Measurements from ENCODE around the gene PROSER2.
"Not testable (repeated sequence)": the region's sequence is repeated elsewhere in the genome, so short reads cannot be mapped to it uniquely, and the experiment has no call there.

PROSER2 gene

DNA sequence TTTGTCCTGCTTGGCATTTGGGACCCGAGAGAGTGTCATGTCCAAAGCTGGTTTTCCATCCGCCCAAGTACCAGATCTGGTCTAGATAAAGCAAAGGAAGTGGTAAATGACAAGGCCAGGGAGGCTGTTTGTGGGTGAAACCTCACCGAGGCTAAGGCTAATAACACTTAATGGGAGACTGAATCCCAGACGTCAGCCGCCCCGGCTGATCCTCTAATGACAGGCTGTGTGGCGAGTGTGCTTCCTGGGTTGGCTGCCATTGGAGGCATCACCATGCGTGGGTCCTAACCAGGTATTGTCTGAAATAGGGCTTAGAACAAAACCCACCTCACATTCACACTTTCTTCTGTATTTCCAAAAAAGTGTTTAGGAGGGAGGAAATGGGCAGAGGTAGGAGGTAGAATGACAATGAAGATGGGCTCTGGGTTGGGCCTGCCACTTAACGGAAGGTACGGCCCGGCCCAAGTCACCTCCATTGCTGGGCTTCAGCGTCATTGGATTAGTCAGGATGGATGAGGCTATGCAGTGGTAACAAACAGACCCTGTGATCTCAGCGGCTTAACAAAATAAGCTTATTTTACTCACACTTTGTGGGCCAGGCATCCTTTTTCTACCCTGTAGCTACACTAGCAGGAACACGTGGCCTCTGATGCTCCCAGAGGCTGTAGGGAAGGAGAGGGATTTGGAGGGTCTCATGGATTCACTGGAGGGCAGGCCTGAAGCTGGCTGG, 59.7 kb downstream of the PROSER2 start:
- in situ Hi-C loops (cut with MboI; ENCODE audit: low sequenced_read_pairs): no loop called here

GRCh38 chr10:11884706-11885423, 61.7 kb downstream of the PROSER2 start:
- in situ Hi-C loops (cut with MboI; ENCODE audit: low sequenced_read_pairs): no loop called here

DNA sequence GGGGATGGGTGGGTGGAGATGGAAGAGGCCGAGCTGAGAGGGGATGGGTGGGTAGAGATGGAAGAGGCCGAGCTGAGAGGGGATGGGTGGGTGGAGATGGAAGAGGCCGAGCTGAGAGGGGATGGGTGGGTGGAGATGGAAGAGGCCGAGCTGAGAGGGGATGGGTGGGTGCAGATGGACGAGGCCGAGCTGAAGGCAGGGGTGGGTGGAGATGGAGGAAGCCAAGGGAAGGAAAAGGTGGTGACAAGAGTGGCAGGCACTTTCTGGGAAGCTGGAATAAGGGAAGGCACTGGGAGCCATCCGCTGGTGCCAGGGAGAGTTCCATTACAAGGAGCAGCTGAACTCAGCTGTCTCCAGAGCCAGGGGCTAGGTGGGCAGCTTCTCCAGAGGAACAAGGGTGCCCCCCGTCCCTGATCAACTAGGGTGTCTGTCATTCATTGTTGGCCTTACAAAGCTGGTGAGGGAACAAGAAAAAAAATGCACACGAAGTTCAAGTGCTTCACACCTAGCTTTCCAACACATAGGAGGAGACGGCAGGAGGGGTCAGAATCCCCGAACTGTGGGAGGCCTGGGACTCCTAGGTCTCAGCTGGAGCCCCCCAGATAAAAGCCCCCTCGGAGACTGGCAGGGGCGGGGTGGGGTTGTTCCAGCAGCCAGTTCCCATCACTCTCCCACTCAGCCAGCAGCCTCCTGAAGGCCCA, 62.4 kb downstream of the PROSER2 start:
- in situ Hi-C loops (cut with MboI; ENCODE audit: low sequenced_read_pairs): no loop called here

- in situ Hi-C loops (cut with MboI; ENCODE audit: low sequenced_read_pairs): no loop called here
Measured at GRCh38 chr10:11886138-11886474, 63.0 kb downstream of the PROSER2 start.

DNA sequence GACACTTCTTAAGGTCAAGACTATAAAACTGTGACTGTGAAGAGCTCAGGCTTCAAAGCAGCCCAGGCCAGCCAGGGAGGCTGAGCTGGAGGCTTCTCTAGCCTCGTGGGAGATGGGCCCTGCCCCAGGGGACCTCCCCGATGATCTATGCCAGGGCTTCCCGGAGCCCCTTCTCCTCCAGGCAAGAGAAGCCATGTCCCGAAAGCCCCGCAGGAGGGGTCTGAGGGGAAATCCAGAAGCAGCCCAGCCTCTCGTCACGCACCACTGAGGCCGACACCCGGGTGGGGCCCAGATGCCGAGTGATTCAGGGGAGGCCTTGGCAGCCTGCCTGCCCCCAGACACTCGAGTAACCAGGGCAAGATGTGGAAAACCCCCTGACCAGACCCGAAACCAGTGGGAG, 63.7 kb downstream of the PROSER2 start:
- in situ Hi-C loops (cut with MboI; ENCODE audit: low sequenced_read_pairs): no loop called here

DNA sequence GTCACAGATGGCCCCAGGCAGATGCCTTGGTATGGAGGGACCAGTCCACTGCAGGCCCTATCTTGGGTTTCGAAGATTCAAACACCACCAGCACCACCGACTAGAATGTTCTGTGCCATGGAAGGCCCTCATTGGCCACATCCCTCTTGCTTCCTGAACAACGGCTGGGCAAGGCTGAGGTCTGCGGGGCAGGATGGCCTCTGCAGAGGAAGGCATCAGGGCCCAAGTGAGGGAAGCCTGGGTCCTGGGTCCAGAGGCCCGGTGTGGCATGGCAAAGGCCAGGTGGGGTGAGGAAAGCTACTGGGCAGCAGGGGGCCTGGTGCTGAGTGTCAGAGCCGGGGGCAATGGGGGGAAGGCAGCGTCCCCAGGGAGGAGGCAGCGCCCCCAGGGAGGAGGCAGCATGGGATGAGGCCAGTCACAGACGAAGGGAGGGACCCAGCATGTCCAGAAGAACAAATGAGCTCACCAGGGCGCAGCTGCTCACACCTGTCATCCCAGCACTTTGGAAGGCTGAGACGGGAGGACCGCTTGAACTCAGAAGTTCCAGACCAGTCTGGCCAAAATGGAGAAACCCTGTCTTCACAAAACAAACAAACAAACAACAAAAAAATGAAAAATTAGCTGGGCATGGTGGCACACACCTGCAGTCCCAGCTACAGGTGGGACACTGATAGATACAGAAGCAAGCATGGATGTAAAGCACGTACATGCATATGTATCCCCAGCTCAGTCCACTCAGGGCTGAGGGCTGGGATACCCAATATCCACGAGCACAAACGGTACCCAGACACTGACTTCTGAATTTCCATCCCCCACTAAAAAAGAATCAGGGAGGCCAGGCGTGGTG, 64.4 kb downstream of the PROSER2 start:
- in situ Hi-C loops (cut with MboI; ENCODE audit: low sequenced_read_pairs): no loop called here

DNA sequence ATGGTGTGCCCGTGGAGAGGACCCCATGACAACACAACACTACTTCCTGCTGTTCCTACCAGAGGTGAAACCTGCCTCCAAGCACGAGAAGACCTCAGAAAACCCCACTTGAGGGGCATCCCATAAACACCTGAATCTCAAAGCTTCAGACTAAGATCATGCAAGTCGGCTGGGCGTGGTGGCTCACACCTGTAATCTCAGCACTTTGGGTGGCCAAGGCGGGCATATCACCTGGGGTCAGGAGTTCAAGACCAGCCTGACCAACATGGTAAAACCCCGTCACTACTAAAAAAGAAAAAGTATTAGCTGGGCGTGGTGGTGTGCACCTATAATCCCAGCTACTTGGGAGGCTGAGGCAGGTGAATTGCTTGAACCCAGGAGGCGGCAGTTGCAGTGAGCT, 66.1 kb downstream of the PROSER2 start:
- in situ Hi-C loops (cut with MboI; ENCODE audit: low sequenced_read_pairs): not testable (repeated sequence)

DNA sequence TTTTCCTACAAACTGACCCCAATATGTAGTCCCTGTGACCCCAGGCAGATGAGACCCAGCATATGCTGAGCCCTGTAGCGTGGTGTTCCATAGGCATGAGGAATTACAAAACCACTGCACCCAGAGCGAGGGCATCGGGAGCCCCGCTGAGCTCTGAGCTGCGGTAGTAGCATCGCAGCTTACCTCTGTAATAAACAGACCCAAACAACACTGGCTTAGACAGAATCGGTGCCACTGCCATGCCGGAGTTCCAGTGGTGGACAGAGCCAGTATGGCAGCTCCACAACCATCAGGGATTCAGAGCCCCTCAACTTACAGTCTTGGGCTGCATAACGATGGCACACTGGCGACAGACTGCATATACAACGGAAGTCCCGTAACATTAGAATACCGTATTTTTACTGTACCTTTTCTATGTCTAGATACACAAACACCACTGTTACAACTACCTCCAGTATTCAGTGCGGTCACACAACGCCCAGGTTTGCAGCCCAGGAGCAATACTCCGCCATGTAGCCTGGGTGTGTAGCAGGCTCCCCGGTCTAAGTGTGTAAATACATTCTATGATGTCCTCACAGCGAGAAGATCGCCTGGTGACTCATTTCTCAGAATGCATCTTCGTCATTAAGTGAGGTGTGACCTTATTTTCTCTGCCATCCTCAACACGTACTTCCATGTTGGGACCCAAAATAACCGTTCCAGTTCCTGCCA, 68.8 kb downstream of the PROSER2 start:
- in situ Hi-C loops (cut with MboI; ENCODE audit: low sequenced_read_pairs): no loop called here

DNA sequence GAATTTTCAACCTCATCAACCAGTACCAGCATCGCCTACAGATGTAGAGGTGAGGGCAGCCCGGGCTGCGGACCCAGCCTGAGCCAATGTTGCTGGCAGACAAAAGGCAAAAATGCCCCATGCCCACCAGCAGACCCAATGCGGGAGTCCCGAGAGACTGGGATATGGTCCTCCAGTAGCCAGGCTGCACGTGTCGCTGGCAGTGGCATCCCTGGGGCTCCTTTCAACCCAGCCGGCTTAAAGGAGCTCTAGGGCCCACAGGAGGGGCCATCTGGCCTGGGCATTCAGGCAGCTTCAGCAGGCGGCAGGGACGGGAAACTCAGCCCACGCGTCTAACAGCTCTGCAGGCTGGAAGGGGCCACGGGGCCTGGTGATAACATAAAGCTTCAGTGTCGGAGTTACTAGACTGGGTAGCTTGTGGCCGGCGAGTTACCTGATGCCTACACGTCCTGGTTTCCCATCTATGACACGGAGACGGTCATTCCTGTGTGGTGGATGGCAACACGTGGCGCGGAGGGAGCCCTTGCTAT, 70.7 kb downstream of the PROSER2 start:
- in situ Hi-C loops (cut with MboI; ENCODE audit: low sequenced_read_pairs): no loop called here

DNA sequence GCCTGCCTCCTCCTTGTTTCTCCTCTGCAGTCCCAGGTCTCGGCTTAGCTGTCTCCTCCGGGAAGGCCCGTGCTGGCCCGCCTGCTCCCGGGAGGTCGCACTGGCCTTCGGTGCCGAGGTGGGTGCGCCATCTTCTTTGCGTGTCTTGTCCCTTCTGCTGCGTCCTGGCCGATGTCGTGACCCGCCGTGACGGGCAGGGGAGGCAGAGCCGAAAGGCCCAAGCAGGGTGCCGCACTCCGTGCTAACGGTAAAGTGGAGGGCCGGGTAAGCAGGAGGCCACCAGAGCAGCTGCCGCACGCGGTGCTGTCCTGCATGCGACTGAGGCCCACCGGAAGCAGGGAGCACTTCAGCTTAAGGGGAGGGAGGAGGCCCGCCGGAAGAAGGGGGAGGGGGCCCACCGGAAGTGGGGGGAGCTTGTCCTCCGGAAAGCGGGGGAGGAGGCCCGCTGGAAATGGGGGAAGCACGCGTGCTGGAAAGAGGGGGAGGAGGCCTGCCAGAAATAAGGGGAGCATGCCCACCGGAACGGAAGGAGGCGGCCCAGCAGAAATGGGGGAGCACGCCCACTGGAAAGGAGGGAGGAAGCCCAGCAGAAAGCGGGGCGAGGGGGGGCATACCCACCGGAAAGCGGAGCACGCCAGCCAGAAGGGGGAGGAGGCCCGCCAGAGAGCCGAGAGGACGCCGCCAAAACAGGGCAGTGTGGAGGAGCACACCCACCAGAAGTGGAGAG, 71.4 kb downstream of the PROSER2 start:
- in situ Hi-C loops (cut with MboI; ENCODE audit: low sequenced_read_pairs): no loop called here

GRCh38 chr10:11895108-11895466, 71.9 kb downstream of the PROSER2 start:
- in situ Hi-C loops (cut with MboI; ENCODE audit: low sequenced_read_pairs): no loop called here

- in situ Hi-C loops (cut with MboI; ENCODE audit: low sequenced_read_pairs): no loop called here
Measured at GRCh38 chr10:11895598-11895997, 72.4 kb downstream of the PROSER2 start.

DNA sequence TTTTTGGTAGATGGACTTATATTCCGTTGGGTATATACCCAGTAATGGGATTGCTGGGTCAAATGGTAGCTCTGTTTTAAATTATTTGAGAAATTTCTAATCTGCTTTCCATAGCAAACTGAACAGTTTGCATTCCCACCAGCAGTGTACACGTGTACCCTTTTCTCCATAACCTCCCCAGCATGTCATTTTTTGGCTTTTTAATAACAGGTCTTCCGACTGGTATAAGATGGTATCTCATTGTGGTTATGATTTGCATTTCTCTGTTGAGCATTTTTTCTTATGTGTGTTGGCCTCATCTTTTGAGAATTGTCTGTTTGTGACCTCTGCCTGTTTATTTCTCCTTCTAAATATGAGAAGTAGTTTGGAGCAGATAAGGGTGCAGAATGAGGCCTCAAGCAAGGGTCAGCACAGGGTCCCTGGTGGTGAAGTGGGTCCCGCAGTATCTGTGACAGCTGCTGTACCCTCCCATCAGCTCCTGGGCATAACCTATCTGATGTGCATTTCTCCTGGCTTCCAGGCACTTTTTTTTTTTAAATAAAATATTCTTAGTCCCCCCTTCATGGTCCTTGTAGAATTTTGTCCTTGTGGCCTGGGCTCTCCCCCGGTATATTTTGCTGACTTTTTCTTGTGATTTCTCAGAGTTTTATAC, 73.5 kb downstream of the PROSER2 start:
- in situ Hi-C loops (cut with MboI; ENCODE audit: low sequenced_read_pairs): no loop called here

DNA sequence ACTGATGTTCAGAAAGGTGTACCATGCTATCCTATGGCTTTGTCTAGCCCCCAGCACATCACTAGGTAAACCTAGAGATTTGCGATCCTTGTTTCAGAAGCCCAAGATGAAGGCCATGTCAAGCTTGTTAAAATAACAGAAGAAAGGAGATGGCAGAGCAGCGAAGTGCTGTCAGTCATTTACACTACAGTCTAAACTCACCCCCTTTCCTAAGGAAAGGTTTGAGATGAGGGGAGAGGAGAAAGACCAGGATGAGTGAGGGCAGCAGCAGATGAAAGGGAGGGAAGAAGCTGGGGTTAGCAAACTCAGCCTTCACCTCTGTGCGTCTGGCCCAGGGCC, 74.8 kb downstream of the PROSER2 start:
- in situ Hi-C loops (cut with MboI; ENCODE audit: low sequenced_read_pairs): no loop called here

- in situ Hi-C loops (cut with MboI; ENCODE audit: low sequenced_read_pairs): no loop called here
Measured at GRCh38 chr10:11898372-11899066, 75.4 kb downstream of the PROSER2 start.

- in situ Hi-C loops (cut with MboI; ENCODE audit: low sequenced_read_pairs): no loop called here
Measured at GRCh38 chr10:11899067-11899876, 76.1 kb downstream of the PROSER2 start.

GRCh38 chr10:11901036-11901301, 77.8 kb downstream of the PROSER2 start:
- in situ Hi-C loops (cut with MboI; ENCODE audit: low sequenced_read_pairs): no loop called here

DNA sequence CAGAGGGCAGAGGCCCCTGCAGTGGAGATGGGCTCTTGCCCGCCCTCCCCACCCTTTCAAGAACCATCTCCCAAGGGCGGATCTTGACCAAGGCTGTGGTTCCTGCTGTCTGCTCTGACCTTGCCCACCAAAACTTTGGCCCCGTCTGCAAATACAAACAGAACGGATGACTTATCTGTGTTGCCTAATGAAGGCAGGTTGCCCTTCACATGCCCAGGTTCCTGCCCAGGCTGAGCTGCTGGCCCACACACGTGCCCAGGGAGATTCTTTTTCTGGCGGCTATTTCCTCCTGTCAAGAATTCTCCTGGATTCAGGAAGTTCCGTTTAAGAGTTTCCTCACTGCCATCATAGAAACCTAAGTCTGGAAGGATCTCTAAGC, 78.3 kb downstream of the PROSER2 start:
- in situ Hi-C loops (cut with MboI; ENCODE audit: low sequenced_read_pairs): no loop called here

Measured in hTERT RPE-1 (cell line).